ENCODE measurements around the gene PIM1.

DNA sequence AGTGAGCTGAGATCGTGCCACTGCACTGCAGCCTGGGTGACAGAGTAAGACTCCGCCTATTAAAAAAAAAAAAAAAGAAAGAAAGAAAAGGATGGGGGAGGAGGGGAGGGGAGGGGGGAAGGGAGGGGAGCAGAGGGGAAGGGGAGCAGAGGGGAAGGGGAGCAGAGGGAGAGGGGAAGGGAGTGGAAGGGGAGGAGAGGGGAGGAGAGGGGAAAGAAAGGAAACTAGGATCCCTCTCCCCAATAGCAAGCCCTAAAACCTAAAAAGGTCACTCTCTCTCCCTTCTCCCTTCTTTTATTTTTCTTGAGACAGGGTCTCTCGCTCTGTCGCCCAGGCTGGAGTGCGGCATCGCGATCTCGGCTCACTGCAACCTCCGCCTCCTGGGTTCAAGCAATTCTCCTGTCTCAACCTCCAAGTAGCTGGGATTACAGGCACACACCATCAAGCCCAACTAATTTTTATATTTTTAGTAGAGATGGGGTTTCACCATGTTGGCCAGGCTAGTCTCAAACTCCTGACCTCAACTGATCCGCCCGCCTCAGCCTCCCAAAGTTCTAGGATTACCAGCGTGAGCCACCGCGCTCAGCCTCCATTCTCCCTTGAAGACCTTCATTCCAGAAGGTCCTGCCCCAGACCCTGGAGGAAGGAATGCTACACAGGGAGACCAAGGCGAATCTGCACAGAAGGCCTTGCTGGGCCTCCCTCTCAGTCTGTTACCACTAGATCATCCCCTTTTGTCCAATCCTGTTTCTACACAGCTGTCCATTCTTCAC is 45.8 kb upstream of the PIM1 start:
- TF ChIP-seq, protein P1, sequence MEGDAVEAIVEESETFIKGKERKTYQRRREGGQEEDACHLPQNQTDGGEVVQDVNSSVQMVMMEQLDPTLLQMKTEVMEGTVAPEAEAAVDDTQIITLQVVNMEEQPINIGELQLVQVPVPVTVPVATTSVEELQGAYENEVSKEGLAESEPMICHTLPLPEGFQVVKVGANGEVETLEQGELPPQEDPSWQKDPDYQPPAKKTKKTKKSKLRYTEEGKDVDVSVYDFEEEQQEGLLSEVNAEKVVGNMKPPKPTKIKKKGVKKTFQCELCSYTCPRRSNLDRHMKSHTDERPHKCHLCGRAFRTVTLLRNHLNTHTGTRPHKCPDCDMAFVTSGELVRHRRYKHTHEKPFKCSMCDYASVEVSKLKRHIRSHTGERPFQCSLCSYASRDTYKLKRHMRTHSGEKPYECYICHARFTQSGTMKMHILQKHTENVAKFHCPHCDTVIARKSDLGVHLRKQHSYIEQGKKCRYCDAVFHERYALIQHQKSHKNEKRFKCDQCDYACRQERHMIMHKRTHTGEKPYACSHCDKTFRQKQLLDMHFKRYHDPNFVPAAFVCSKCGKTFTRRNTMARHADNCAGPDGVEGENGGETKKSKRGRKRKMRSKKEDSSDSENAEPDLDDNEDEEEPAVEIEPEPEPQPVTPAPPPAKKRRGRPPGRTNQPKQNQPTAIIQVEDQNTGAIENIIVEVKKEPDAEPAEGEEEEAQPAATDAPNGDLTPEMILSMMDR (IDR thresholded peaks at IDR 0.05; ENCODE audit: low read depth, low read length) = no peak
- no peak for TF ChIP-seq EZH2phosphoT487 (IDR thresholded peaks at IDR 0.05; ENCODE audit: low read depth)

All from OCI-LY3 (cell line).